ENCODE data around the gene THEM5.
"Not testable (repeated sequence)": the region's sequence is repeated elsewhere in the genome, so short reads cannot be mapped to it uniquely, and the experiment has no call there.

Gene THEM5, protein sequence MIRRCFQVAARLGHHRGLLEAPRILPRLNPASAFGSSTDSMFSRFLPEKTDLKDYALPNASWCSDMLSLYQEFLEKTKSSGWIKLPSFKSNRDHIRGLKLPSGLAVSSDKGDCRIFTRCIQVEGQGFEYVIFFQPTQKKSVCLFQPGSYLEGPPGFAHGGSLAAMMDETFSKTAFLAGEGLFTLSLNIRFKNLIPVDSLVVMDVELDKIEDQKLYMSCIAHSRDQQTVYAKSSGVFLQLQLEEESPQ

GRCh38 chr1:151853411-151853943 is at the start of gene THEM5:
Gene THEM5, minus strand, starts transcription at chr1:151853712. Its CDS starts 147 bp downstream, at chr1:151853565.
- no peak for DNase-seq (ENCODE audit: low read depth)

- DNase-seq (ENCODE audit: low read depth) = no peak
These were observed 49.3 kb upstream of the THEM5 start for GRCh38 chr1:151902858-151903257.

DNA sequence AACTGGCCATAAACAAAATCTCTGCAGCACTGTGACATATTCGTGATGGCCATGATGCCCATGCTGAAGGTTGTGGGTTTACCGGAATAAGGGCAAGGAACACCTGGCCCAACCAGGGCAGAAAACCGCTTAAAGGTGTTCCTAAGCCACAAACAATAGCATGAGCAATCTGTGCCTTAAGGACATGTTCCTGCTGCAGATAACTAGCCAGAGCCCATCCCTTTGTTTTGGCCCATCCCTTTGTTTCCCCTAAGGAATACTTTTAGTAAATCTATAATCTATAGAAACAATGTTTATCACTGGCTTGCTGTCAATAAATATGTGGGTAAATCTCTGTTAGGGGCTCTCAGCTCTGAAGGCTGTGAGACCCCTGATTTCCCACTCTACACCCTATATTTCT is 47.3 kb upstream of the THEM5 start:
- not testable (repeated sequence) for DNase-seq (ENCODE audit: low read depth)

- DNase-seq (ENCODE audit: low read depth) = no peak
These were observed 45.0 kb upstream of the THEM5 start for GRCh38 chr1:151898519-151898991.

GRCh38 chr1:151897991-151898431 is 44.5 kb upstream of the THEM5 start:
- no peak for DNase-seq (ENCODE audit: low read depth)

DNA sequence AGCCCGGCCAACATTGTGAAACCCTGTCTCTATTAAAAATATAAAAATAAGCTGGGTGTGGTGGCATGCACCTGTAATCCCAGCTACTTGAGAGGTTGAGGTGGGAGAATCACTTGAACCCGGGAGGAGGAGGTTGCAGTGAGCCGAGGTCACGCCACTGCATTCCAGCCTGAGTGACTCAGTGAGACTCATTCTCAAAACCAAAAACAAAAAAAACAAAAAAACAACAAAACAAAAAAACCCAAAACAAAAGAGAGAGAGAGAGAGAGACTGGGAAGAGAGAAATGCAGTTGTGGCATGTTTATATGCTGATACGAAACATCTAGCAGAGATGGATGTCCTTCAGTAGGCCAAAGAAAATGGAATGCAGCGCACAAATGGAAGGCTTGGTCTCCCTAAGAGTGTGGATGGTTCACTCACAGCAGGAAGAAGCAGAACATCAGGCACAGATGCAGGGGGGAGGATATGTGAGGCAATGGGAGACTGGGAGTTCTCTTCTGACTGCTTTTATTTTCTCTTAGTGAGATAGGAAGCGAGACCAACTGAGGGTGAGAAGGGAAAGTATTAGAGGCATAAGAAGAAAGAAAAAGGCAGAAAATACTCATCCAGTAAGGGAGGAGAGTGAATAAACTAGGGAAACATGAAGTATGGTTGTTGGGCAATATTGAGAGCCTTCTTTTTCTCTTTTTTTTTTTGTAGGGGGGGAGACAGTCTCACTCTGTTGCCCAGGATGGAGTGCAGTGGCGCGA is 39.8 kb upstream of the THEM5 start:
- DNase-seq (ENCODE audit: low read depth) = no peak

DNA sequence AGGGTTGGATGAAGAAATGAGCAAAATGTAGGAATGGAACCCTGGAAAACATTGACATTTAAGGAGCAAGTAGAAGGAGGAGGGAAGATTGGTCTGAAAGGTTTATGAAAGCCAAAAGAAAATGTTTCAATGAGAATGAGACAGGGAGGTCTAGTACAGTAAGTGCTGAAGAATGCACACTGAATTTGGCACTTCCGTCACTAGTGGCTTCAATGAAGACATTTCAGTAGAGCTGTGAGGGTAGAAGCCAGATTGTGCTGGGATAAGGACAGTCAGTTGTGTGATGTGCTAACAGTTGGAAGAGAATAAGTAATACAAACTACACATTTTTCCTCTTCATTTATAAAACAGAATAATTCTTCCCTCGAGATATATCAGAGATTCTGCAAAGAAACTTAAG is 38.7 kb upstream of the THEM5 start:
- DNase-seq (ENCODE audit: low read depth) = no peak

DNA sequence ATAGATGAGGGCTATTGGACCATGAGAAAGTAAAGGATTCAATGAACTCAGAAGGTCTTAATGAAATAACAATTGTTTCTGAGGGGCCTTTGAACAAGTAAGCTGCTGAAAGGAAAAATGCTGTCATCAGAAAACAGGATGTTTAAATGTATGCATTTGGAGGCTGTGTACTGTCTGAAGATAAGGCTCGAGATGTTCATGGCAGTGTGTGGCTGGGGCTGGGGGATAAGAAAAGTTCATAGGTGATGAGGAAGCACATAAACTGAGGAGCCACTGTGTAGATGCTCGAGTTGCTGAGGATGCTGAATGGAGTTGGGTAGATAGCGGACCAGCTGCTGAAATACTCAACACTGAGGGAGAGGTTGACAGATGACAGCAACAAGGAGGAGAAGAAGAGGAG is 38.0 kb upstream of the THEM5 start:
- no peak for DNase-seq (ENCODE audit: low read depth)

GRCh38 chr1:151888972-151889570 is 35.6 kb upstream of the THEM5 start:
- DNase-seq (ENCODE audit: low read depth) = no peak

- DNase-seq (ENCODE audit: low read depth) = no peak
These were observed 33.5 kb upstream of the THEM5 start for GRCh38 chr1:151887028-151887427.

- DNase-seq (ENCODE audit: low read depth) = no peak
These were observed 32.0 kb upstream of the THEM5 start for GRCh38 chr1:151885479-151885878.

DNA sequence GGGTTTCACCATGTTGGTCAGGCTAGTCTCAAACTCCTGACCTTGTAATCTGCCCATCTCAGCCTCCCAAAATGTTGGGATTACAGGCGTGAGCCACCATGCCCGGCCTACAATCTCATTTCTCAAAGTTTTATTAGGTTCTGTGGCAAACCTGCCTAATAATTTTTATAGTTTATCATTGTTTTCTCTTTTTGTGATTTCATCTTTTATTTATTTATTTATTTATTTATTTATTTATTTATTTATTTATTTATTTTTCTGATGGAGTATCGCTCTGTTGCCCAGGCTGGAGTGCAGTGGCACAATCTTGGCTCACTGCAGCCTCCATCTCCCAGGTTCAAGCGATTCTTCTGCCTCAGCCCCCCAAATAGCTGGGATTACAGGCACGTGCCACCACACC is 31.4 kb upstream of the THEM5 start:
- not testable (repeated sequence) for DNase-seq (ENCODE audit: low read depth)

DNA sequence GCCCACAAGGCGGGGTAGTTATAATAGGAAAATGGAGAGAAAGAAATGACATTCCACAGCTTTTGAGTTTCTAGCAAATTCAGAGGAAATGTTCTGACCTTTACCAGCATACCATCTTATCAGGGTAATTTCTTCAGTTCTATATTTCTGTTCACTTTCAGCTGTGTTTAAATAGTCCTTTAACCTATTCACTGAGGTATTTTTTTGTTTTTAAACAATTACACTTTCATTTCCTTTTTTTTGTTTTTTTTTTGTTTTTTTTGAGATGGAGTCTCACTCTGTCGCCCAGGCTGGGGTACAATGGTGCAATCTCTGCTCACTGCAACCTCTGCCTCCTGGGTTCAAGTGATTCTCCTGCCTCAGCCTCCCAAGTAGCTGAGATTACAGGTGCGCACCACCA is 30.9 kb upstream of the THEM5 start:
- DNase-seq (ENCODE audit: low read depth) = not testable (repeated sequence)

DNA sequence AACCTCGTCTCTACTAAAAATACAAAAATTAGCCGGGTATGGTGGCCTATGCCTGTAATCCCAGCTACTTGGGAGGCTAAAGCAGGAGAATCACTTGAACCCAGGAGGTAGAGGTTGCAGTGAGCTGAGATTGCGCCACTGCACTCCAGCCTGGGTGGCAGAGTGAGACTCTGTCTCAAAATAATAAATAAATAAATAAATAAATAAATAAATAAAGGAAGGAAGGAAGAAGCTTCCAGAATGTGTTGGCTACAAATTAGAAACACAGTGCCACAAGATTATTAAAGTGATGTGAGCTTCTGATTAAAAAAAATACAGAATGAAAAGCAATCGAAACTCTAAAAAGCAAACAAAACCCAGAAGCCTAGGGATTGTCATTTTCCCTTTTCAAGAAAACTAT is 30.4 kb upstream of the THEM5 start:
- DNase-seq (ENCODE audit: low read depth) = not testable (repeated sequence)

DNA sequence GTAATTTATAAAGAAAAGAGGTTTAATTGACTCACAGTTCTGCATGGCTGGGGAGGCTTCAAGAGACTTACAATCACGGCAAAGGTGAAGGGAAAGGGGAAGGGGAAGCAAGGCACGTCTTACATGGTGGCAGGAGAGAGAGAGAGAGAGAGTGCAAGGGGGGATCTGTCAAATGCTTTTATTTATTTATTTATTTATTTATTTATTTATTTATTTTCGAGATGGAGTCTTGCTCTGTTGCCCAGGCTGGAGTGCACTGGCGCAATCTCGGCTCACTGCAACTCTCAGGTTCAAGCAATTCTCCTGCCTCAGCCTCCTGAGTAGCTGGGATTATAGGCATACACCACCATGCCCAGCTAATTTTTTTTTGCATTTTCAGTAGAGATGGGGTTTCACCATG is 29.4 kb upstream of the THEM5 start:
- DNase-seq (ENCODE audit: low read depth) = not testable (repeated sequence)

DNA sequence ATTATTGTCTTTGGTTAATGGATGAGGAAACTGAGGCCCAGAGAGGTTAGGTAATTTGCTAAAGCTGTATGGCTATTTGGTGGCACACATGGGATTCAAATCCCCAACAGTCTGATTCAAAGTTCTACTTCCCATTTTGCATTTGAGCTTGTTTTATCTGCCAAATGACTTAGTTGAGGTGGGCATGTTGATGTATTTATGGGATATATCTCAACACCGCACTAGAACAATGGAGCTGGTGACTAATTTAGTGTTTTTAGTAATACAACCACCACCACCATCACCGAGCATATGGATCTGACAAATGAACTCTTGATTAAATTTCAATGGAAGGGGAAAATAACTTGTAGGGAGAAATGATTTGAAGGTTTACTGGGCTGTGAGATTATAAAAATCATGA is 29.0 kb upstream of the THEM5 start:
- no peak for DNase-seq (ENCODE audit: low read depth)

- no peak for DNase-seq (ENCODE audit: low read depth)
These were observed 28.0 kb upstream of the THEM5 start for GRCh38 chr1:151881479-151881878.

DNA sequence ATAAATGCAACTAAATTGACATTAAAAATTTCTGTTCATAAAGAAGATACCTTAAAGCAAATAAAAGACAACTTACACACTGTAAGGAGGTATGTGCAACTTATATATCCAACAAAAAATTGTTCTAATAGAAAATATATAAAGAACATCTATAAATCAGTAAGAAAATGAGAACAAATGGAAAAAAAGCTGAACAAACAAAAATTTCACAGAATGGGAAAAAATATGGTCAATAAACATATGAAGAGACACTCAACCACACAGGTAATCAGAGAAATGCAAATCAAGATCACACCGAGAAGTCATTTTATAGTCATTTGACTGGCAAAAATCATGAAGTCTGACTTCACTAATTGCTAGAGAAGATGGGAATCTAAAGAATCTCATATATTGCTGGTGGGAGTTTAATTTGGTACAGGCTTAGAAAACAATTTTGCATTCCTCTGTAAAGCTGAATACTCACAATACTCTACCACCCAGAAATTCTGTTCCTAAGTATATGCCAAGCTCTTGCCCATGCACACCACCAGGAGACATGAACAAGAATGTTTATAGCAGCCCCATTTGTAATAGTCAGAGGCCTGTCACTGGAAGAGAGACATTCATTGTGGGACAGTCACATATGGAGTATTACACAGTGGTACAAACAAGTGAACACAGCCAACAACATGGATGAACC is 22.0 kb upstream of the THEM5 start:
- DNase-seq (ENCODE audit: low read depth) = no peak

- DNase-seq (ENCODE audit: low read depth) = not testable (repeated sequence)
These were observed 19.3 kb upstream of the THEM5 start for GRCh38 chr1:151872776-151873175.

DNA sequence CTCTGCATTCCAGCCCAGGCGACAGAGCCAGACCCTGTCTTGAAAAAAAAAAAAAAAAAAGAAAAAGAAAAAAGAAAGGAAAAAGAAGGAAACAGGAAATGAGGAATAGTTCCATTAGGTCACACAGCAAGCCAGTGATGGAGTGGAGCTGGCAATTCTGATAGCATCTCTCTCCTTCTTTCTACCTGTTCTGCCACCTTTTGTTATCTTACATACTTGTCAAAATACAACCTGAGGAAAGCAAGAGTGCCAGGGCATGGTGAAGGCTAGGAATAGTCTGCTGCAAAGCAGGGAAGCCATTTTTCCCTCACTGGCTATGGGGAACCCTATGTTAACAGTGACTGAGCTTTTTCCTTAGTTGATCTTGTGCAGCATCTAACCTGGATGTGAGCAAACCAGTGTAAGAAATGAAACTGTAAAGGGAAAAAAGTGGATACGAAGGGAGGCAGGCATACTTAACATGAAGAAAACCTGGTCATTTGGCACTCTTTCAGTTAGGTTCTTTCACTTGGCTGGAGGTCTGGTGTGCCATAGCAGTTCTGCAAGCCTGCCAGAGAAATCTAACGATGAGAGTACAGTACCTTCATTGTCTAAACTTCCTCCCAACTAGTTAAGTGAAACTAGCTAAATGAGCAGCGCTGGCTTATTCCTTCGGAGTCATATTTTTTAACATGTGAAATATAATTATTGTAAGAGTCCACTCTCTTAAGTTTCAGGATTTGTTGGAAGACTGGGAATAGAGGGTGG is 17.9 kb upstream of the THEM5 start:
- no peak for DNase-seq (ENCODE audit: low read depth)

- DNase-seq (ENCODE audit: low read depth) = no peak
These were observed 15.0 kb upstream of the THEM5 start for GRCh38 chr1:151868486-151868885.

All from stimulated activated CD8-positive, alpha-beta memory T cell treated with anti-CD3 and anti-CD28 coated beads, Interleukin-12 subunit alpha, Interleukin-12 subunit beta, amount 100 ng/mL, for 4 hours (primary cell).